ENCODE results near the gene HBE1.

GRCh38 chr11:5297721-5298323 lies 28.1 kb upstream of the HBE1 start:
- TF ChIP-seq CTCF (IDR thresholded peaks at IDR 0.05) = no peak
- TF ChIP-seq EZH2 (IDR thresholded peaks at IDR 0.05; ENCODE audit: borderline replicate concordance, insufficient read depth, low read depth, low read length, poor library complexity, severe bottlenecking) = no peak

Data from B cell (primary cell).